SK-N-SH treated with all-trans-retinoic acid at 6 μM for 48 hours (cell line): Measurements from ENCODE around the gene MKRN2.

ENCODE experiments used
- ATAC-seq: fragments of 200-7000 bp; cut with Tn5 transposase; 3 replicates; pipeline ENCODE4 v1.9.1; 2020; ENCODE audit warnings: mild to moderate bottlenecking, moderate library complexity
- BACH2 ChIP-seq: fragments of 250-450 bp; sonication (Bioruptor Pico); IDR thresholded peaks from 2 replicates; pipeline ENCODE4 v1.9.0; 2021; ENCODE audit warnings: mild to moderate bottlenecking, borderline replicate concordance
- CSRNP3 ChIP-seq: fragments of 250-450 bp; sonication (Bioruptor Pico); IDR thresholded peaks from 2 replicates; pipeline ENCODE4 v1.5.1; 2021; ENCODE audit warnings: mild to moderate bottlenecking, moderate library complexity
- ESRRG ChIP-seq: fragments of 250-450 bp; sonication (Bioruptor Pico); IDR thresholded peaks from 2 replicates; pipeline ENCODE4 v1.6.1; 2021; ENCODE audit warnings: mild to moderate bottlenecking
- GLIS3 ChIP-seq: fragments of 250-450 bp; sonication (Bioruptor Pico); IDR thresholded peaks from 2 replicates; pipeline ENCODE4 v1.5.0; 2020; ENCODE audit warnings: mild to moderate bottlenecking, moderate library complexity
- ISL1 ChIP-seq: fragments of 250-450 bp; sonication (Bioruptor Pico); IDR thresholded peaks from 2 replicates; pipeline ENCODE4 v2.1.2; 2022; ENCODE audit warnings: mild to moderate bottlenecking, moderate library complexity
- OSR1 ChIP-seq: fragments of 250-450 bp; sonication (Bioruptor Pico); IDR thresholded peaks from 2 replicates; pipeline ENCODE4 v1.8.0; 2022; ENCODE audit warnings: moderate library complexity, mild to moderate bottlenecking, inconsistent platforms
- PPARA ChIP-seq: fragments of 250-450 bp; sonication (Bioruptor Pico); IDR thresholded peaks from 2 replicates; pipeline ENCODE4 v1.5.0; 2020; ENCODE audit warnings: mild to moderate bottlenecking, borderline replicate concordance
- SNAI2 ChIP-seq: fragments of 250-450 bp; sonication (Bioruptor Pico); IDR thresholded peaks from 2 replicates; pipeline ENCODE4 v1.5.0; 2020; ENCODE audit warnings: mild to moderate bottlenecking, moderate library complexity
- TCF4 ChIP-seq: fragments of 250-450 bp; sonication (Bioruptor Pico); IDR thresholded peaks from 2 replicates; pipeline ENCODE4 v1.8.0; 2021; ENCODE audit warnings: mild to moderate bottlenecking, moderate library complexity, borderline replicate concordance
- ZC3H10 ChIP-seq: fragments of 250-450 bp; sonication (Bioruptor Pico); IDR thresholded peaks from 2 replicates; pipeline ENCODE4 v1.5.1; 2021; ENCODE audit warnings: mild to moderate bottlenecking, moderate library complexity
- ZFP3 ChIP-seq: fragments of 250-450 bp; sonication (Bioruptor Pico); IDR thresholded peaks from 2 replicates; pipeline ENCODE4 v1.5.0; 2020; ENCODE audit warnings: mild to moderate bottlenecking, moderate library complexity
- ZFP30 ChIP-seq: fragments of 450-650 bp; formaldehyde crosslinking; IDR thresholded peaks from 2 replicates; pipeline ENCODE4 v1.5.0; 2022; ENCODE audit warnings: mild to moderate bottlenecking, moderate library complexity
- ZNF565 ChIP-seq: fragments of 450-650 bp; formaldehyde crosslinking; conservative IDR thresholded peaks from 2 replicates; pipeline ENCODE4 v1.5.0; 2020; ENCODE audit warnings: low read depth, mild to moderate bottlenecking, moderate library complexity
- ZNF70 ChIP-seq: fragments of 450-650 bp; formaldehyde crosslinking; IDR thresholded peaks from 2 replicates; pipeline ENCODE4 v1.5.0; 2020; ENCODE audit warnings: mild to moderate bottlenecking, moderate library complexity
- ZNF8 ChIP-seq: fragments of 450-650 bp; formaldehyde crosslinking; IDR thresholded peaks from 2 replicates; pipeline ENCODE4 v1.5.0; 2020; ENCODE audit warnings: mild to moderate bottlenecking, moderate library complexity
- TF ChIP-seq, protein P1 (sequence below): fragments of 250-450 bp; sonication (Bioruptor Pico); IDR thresholded peaks from 2 replicates; pipeline ENCODE4 v1.5.0; 2020; ENCODE audit warnings: mild to moderate bottlenecking, moderate library complexity
- TF ChIP-seq, protein P2 (sequence below): fragments of 250-450 bp; sonication (Bioruptor Pico); IDR thresholded peaks from 2 replicates; pipeline ENCODE4 v1.5.1; 2020; ENCODE audit warnings: low read depth, mild to moderate bottlenecking, moderate library complexity
- TF ChIP-seq, protein P3 (sequence below): fragments of 250-450 bp; sonication (Bioruptor Pico); IDR thresholded peaks from 2 replicates; pipeline ENCODE4 v1.8.0; 2020; ENCODE audit warnings: mild to moderate bottlenecking, moderate library complexity, borderline replicate concordance
- TF ChIP-seq, protein P4 (sequence below): fragments of 250-450 bp; sonication (Bioruptor Pico); IDR thresholded peaks from 2 replicates; pipeline ENCODE4 v1.8.0; 2021; ENCODE audit warnings: low read depth, mild to moderate bottlenecking, moderate library complexity, borderline replicate concordance

Gene MKRN2

DNA sequence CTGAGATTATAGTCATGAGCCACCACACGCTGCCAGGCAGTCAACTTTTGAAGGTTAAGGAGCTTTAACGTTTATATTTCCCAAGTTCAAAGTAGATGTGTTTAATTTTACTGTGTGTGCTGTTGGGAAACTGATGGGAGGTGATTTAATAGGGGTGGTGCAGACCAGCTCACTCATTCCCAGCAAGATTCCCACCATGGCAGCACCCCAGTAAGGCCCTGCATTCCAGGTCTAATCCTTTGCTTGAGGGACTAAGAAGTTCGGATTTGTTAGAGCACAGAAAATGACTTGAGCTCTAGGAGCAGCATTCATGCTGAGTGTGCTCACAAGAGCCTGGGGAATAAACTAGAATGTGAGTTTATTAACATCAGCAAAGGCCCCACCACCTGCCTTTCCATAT lies 47.4 kb upstream of the MKRN2 start:
- TF ChIP-seq ISL1 (CRISPR knock-in tag) (no peak), GLIS3 (CRISPR knock-in tag) (no peak), PPARA (CRISPR knock-in tag) (no peak), BACH2 (CRISPR knock-in tag) (no peak), ZNF565 (CRISPR knock-in tag) (no peak), OSR1 (CRISPR knock-in tag) (no peak), ZC3H10 (CRISPR knock-in tag) (no peak), ZFP30 (CRISPR knock-in tag) (no peak), ZNF8 (CRISPR knock-in tag) (no peak), ZNF70 (no peak)
- TF ChIP-seq, protein P1, sequence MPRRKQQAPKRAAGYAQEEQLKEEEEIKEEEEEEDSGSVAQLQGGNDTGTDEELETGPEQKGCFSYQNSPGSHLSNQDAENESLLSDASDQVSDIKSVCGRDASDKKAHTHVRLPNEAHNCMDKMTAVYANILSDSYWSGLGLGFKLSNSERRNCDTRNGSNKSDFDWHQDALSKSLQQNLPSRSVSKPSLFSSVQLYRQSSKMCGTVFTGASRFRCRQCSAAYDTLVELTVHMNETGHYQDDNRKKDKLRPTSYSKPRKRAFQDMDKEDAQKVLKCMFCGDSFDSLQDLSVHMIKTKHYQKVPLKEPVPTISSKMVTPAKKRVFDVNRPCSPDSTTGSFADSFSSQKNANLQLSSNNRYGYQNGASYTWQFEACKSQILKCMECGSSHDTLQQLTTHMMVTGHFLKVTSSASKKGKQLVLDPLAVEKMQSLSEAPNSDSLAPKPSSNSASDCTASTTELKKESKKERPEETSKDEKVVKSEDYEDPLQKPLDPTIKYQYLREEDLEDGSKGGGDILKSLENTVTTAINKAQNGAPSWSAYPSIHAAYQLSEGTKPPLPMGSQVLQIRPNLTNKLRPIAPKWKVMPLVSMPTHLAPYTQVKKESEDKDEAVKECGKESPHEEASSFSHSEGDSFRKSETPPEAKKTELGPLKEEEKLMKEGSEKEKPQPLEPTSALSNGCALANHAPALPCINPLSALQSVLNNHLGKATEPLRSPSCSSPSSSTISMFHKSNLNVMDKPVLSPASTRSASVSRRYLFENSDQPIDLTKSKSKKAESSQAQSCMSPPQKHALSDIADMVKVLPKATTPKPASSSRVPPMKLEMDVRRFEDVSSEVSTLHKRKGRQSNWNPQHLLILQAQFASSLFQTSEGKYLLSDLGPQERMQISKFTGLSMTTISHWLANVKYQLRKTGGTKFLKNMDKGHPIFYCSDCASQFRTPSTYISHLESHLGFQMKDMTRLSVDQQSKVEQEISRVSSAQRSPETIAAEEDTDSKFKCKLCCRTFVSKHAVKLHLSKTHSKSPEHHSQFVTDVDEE (CRISPR knock-in tag), result no peak
- TF ChIP-seq, protein P2, sequence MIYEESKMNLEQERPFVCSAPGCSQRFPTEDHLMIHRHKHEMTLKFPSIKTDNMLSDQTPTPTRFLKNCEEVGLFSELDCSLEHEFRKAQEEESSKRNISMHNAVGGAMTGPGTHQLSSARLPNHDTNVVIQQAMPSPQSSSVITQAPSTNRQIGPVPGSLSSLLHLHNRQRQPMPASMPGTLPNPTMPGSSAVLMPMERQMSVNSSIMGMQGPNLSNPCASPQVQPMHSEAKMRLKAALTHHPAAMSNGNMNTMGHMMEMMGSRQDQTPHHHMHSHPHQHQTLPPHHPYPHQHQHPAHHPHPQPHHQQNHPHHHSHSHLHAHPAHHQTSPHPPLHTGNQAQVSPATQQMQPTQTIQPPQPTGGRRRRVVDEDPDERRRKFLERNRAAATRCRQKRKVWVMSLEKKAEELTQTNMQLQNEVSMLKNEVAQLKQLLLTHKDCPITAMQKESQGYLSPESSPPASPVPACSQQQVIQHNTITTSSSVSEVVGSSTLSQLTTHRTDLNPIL (CRISPR knock-in tag), result no peak
- no peak for ATAC-seq

DNA sequence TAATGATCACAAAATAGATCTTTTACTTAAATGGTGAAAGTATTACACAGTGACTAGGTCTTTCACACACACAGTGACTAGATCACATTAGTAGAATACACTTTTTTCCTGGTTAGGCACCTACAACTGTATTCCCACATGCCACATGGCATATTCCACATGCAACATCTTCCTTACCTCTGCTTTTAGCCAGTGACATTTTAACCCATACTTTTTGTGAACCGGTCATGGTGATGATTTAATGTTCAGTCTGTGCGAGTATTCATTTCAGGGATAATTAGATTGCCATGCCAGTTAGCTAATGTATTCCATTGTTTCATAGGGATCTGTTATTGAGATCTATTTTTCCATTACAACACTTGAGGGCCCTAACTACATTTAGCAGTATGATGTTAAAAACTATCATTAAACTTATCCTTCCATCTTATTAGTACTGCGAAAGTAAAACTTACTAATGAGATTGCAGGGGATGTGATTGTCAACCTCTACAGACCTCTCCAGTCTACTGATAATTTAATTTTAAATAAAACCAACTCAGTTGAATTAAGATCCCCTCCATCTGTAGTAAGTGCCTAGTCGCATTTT lies 44.3 kb upstream of the MKRN2 start:
- TF ChIP-seq CSRNP3 (CRISPR knock-in tag), result peak; percentile 43; the same call in 1 of the 2 replicates
- no peak for TF ChIP-seq GLIS3 (CRISPR knock-in tag)
- TF ChIP-seq, protein P3, sequence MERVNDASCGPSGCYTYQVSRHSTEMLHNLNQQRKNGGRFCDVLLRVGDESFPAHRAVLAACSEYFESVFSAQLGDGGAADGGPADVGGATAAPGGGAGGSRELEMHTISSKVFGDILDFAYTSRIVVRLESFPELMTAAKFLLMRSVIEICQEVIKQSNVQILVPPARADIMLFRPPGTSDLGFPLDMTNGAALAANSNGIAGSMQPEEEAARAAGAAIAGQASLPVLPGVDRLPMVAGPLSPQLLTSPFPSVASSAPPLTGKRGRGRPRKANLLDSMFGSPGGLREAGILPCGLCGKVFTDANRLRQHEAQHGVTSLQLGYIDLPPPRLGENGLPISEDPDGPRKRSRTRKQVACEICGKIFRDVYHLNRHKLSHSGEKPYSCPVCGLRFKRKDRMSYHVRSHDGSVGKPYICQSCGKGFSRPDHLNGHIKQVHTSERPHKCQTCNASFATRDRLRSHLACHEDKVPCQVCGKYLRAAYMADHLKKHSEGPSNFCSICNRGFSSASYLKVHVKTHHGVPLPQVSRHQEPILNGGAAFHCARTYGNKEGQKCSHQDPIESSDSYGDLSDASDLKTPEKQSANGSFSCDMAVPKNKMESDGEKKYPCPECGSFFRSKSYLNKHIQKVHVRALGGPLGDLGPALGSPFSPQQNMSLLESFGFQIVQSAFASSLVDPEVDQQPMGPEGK (CRISPR knock-in tag), result no peak
- TF ChIP-seq, protein P1 (CRISPR knock-in tag), result 0 out of 2 replicates have a peak, but pooled peaks have one; percentile 57
- no peak; the same call in 1 of the 2 replicates for TF ChIP-seq ZNF565 (CRISPR knock-in tag)
- peak; percentile 85 for TF ChIP-seq ISL1 (CRISPR knock-in tag)
- no peak for TF ChIP-seq ZFP30 (CRISPR knock-in tag)
- peak; percentile 10 for TF ChIP-seq SNAI2 (CRISPR knock-in tag)
- TF ChIP-seq PPARA (CRISPR knock-in tag), result no peak
- TF ChIP-seq ZNF70, result no peak
- no peak for TF ChIP-seq OSR1 (CRISPR knock-in tag)
- TF ChIP-seq, protein P2 (CRISPR knock-in tag), result no peak
- TF ChIP-seq BACH2 (CRISPR knock-in tag), result no peak
- TF ChIP-seq ZFP3, result peak; percentile 46; the same call in 1 of the 2 replicates
- no peak for TF ChIP-seq ESRRG
- TF ChIP-seq, protein P4, sequence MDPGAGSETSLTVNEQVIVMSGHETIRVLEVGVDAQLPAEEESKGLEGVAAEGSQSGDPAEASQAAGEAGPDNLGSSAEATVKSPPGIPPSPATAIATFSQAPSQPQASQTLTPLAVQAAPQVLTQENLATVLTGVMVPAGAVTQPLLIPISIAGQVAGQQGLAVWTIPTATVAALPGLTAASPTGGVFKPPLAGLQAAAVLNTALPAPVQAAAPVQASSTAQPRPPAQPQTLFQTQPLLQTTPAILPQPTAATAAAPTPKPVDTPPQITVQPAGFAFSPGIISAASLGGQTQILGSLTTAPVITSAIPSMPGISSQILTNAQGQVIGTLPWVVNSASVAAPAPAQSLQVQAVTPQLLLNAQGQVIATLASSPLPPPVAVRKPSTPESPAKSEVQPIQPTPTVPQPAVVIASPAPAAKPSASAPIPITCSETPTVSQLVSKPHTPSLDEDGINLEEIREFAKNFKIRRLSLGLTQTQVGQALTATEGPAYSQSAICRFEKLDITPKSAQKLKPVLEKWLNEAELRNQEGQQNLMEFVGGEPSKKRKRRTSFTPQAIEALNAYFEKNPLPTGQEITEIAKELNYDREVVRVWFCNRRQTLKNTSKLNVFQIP (CRISPR knock-in tag), result no peak
- TF ChIP-seq TCF4 (CRISPR knock-in tag), result peak; percentile 69; the same call in 1 of the 2 replicates

More for the DNA sequence above, 44.3 kb upstream of the MKRN2 start:
- ATAC-seq, result no peak
